Measurements from ENCODE around the gene ABI3BP.

The ABI3BP gene

GRCh38 chr3:100761211-100761942 lies 231.8 kb downstream of the ABI3BP start:
- H3K4me3 ChIP-seq (ENCODE audit: low read length) = no peak overlapping the region
- peak; percentile 43 for TF ChIP-seq CTCF (conservative IDR thresholded peaks at IDR 0.05; ENCODE audit: low read depth, low read length)
- DNase-seq (ENCODE audit: low read depth) = no peak

GRCh38 chr3:100760377-100760776 lies 232.8 kb downstream of the ABI3BP start:
- DNase-seq (ENCODE audit: low read depth) = no peak
- no peak overlapping the region for H3K4me3 ChIP-seq (ENCODE audit: low read length)
- no peak for TF ChIP-seq CTCF (conservative IDR thresholded peaks at IDR 0.05; ENCODE audit: low read depth, low read length)

GRCh38 chr3:100759950-100760349 lies 233.3 kb downstream of the ABI3BP start:
- H3K4me3 ChIP-seq (ENCODE audit: low read length) = no peak overlapping the region
- no peak for DNase-seq (ENCODE audit: low read depth)
- TF ChIP-seq CTCF (conservative IDR thresholded peaks at IDR 0.05; ENCODE audit: low read depth, low read length) = no peak

GRCh38 chr3:100759159-100759558 lies 234.1 kb downstream of the ABI3BP start:
- no peak for TF ChIP-seq CTCF (conservative IDR thresholded peaks at IDR 0.05; ENCODE audit: low read depth, low read length)
- no peak overlapping the region for H3K4me3 ChIP-seq (ENCODE audit: low read length)
- no peak for DNase-seq (ENCODE audit: low read depth)

GRCh38 chr3:100756441-100756840 lies 236.8 kb downstream of the ABI3BP start:
- no peak for TF ChIP-seq CTCF (conservative IDR thresholded peaks at IDR 0.05; ENCODE audit: low read depth, low read length)
- no peak for DNase-seq (ENCODE audit: low read depth)
- no peak overlapping the region for H3K4me3 ChIP-seq (ENCODE audit: low read length)

- DNase-seq (ENCODE audit: low read depth) = no peak
- H3K4me3 ChIP-seq (ENCODE audit: low read length) = no peak overlapping the region
- no peak for TF ChIP-seq CTCF (conservative IDR thresholded peaks at IDR 0.05; ENCODE audit: low read depth, low read length)
These were observed 238.5 kb downstream of the ABI3BP start for GRCh38 chr3:100754563-100755334.

- no peak for TF ChIP-seq CTCF (conservative IDR thresholded peaks at IDR 0.05; ENCODE audit: low read depth, low read length)
These were observed 239.4 kb downstream of the ABI3BP start for GRCh38 chr3:100753846-100754245.

More at GRCh38 chr3:100753846-100754245, 239.4 kb downstream of the ABI3BP start:
- H3K4me3 ChIP-seq (ENCODE audit: low read length) = no peak overlapping the region
- no peak for DNase-seq (ENCODE audit: low read depth)

All from retinal pigment epithelial cell (primary cell).